Endothelial cell of umbilical vein (primary cell): Measurements from ENCODE around the gene CSNK1G1. TPM values are rescaled to one million over a fixed set of nuclear protein-coding genes. Genes with fewer than 3 reads are reported as not detected.

Experiments
- BruUV-seq: library from RNA; stranded (reverse); fragments of 400-500 nt; replicated peaks from 2 replicates; lab custom pipeline; 2021; lab: Mats Ljungman, UMichigan
- CTCF ChIA-PET: fragments of 300-600, 350-600 bp; sonication (Branson Sonifier 250); formaldehyde crosslinking; loops from one replicate; lab custom pipeline; 2021; ENCODE audit warnings: antibody characterized with exemption, inconsistent platforms; lab: Charles Lee
- POLR2A ChIA-PET: fragments of 300-600, 350-600 bp; sonication (Branson Sonifier 250); formaldehyde crosslinking; loops from one replicate; lab custom pipeline; 2021; ENCODE audit warnings: antibody characterized with exemption, inconsistent platforms; lab: Charles Lee
- DNase-seq: peaks from one replicate; pipeline ENCODE4 v3.0.0-alpha.2; 2011; ENCODE audit warnings: low read depth, low spot score
- FAIRE-seq: peaks from 2 replicates; lab custom pipeline; 2011; peaks lifted over from hg19 to GRCh38; lab: Jason Lieb, UNC
- H2AFZ ChIP-seq: 2 replicates; pipeline ENCODE4 v1.6.0; 2012; ENCODE audit warnings: low read depth, low read length, control low read depth, inconsistent platforms
- H3K27ac ChIP-seq: 2 replicates; pipeline ENCODE4 v1.5.1; 2011; ENCODE audit warnings: low read depth, mild to moderate bottlenecking, control low read depth, low read length, moderate library complexity; ENCODE audit not compliant: insufficient read depth
- H3K27me3 ChIP-seq, 2 experiments: 2 replicates each; pipeline versions ENCODE4 v1.6.0 to v1.6.1; 2011; ENCODE audit warnings: low read length in 2 of 2, mixed read lengths in 1 of 2; ENCODE audit not compliant: control insufficient read depth in 2 of 2, insufficient read depth in 2 of 2
- H3K36me3 ChIP-seq, 2 experiments: 2 replicates in 1 of 2; 3 replicates in 1 of 2; pipeline ENCODE4 v1.5.1; 2011; ENCODE audit warnings: low read length in 2 of 2, mild to moderate bottlenecking in 1 of 2, moderate library complexity in 1 of 2; ENCODE audit not compliant: control insufficient read depth in 2 of 2, insufficient read depth in 2 of 2; ENCODE audit errors: extremely low read depth in 1 of 2
- H3K4me1 ChIP-seq: 3 replicates; pipeline ENCODE4 v1.5.1; 2011; ENCODE audit warnings: mild to moderate bottlenecking, low read length; ENCODE audit not compliant: control insufficient read depth, insufficient read depth; ENCODE audit errors: extremely low read depth
- H3K4me2 ChIP-seq: 2 replicates; pipeline ENCODE4 v1.6.1; 2011; ENCODE audit warnings: low read length, control low read depth, mixed read lengths; ENCODE audit not compliant: insufficient read depth
- H3K4me3 ChIP-seq, 3 experiments: fragments of 200-600 bp in 1 of 3; sonication (generic), shearing (Covaris generic) in 1 of 3; replicated peaks in 1 of 3; 2 replicates each; pipeline ENCODE4 v1.5.1; 2011 to 2016; ENCODE audit warnings: control low read depth in 3 of 3, low read length in 3 of 3, mild to moderate bottlenecking in 2 of 3, inconsistent platforms in 1 of 3, low read depth in 1 of 3, moderate library complexity in 1 of 3; ENCODE audit not compliant: insufficient read depth in 1 of 3
- H3K79me2 ChIP-seq: 2 replicates; pipeline ENCODE4 v1.6.0; 2012; ENCODE audit warnings: low read length, inconsistent platforms; ENCODE audit not compliant: control insufficient read depth, insufficient read depth
- H3K9ac ChIP-seq: replicated peaks from 2 replicates; pipeline ENCODE3; 2011; ENCODE audit warnings: low read length, control low read depth; ENCODE audit not compliant: insufficient read depth; ENCODE audit errors: extremely low read depth
- H3K9me1 ChIP-seq: replicated peaks from 3 replicates; pipeline ENCODE4 v1.6.0; 2011; ENCODE audit warnings: mild to moderate bottlenecking, low read length; ENCODE audit not compliant: control insufficient read depth, insufficient read depth; ENCODE audit errors: extremely low read depth
- H3K9me3 ChIP-seq: replicated peaks from 2 replicates; pipeline ENCODE4 v1.5.1; 2012; ENCODE audit warnings: low read length, inconsistent platforms; ENCODE audit not compliant: control insufficient read depth, insufficient read depth
- H4K20me1 ChIP-seq: replicated peaks from 2 replicates; pipeline ENCODE3; 2011; ENCODE audit warnings: mild to moderate bottlenecking, low read length; ENCODE audit not compliant: control insufficient read depth, insufficient read depth; ENCODE audit errors: extremely low read depth
- CTCF ChIP-seq, 2 donors: IDR thresholded peaks; 1 replicate in 1 of 2; 2 replicates in 1 of 2; pipeline ENCODE4 v1.5.1; 2011; ENCODE audit warnings: low read length in 2 of 2, mild to moderate bottlenecking in 2 of 2, moderate library complexity in 2 of 2, control low read depth in 1 of 2, inconsistent platforms in 1 of 2, low read depth in 1 of 2; ENCODE audit not compliant: insufficient read depth in 1 of 2; ENCODE audit errors: extremely low read depth in 1 of 2
- EZH2 ChIP-seq: IDR thresholded peaks from 2 replicates; pipeline ENCODE4 v1.6.1; 2012; ENCODE audit warnings: borderline replicate concordance, low read depth, mild to moderate bottlenecking, moderate library complexity, low read length, inconsistent platforms; ENCODE audit not compliant: severe bottlenecking
- FOS ChIP-seq: IDR thresholded peaks from 2 replicates; pipeline ENCODE4 v1.6.1; 2011; ENCODE audit warnings: mild to moderate bottlenecking, low read length, moderate library complexity, borderline replicate concordance; ENCODE audit not compliant: insufficient read depth
- GATA2 ChIP-seq: IDR thresholded peaks from 2 replicates; pipeline ENCODE4 v1.7.0; 2011; ENCODE audit warnings: low read depth, mild to moderate bottlenecking, moderate library complexity, mixed read lengths, low read length; ENCODE audit not compliant: insufficient read length, insufficient read depth
- JUN ChIP-seq: IDR thresholded peaks from 2 replicates; pipeline ENCODE4 v1.6.1; 2011; ENCODE audit warnings: borderline replicate concordance, low read depth; ENCODE audit not compliant: insufficient read length, insufficient read depth
- MYC ChIP-seq: IDR thresholded peaks from one replicate; pipeline ENCODE4 v1.6.1; 2011; ENCODE audit warnings: mild to moderate bottlenecking, low read depth, low read length
- POLR2A ChIP-seq: IDR thresholded peaks from 2 replicates; pipeline ENCODE4 v1.6.1; 2012; ENCODE audit warnings: low read depth, mild to moderate bottlenecking, control low read depth, low read length
- POLR2AphosphoS5 ChIP-seq: IDR thresholded peaks from 2 replicates; pipeline ENCODE4 v1.6.1; 2012; ENCODE audit warnings: low read depth, mild to moderate bottlenecking, control low read depth, low read length, moderate library complexity; ENCODE audit not compliant: insufficient read depth
- dilution Hi-C: fragments of 300-500 bp; cut with MboI; formaldehyde crosslinking; loops from one replicate; pipeline ENCODE4 v1.15.0; 2019; ENCODE audit warnings: low sequenced_read_pairs; ENCODE audit not compliant: extremely low pct_ligation_motif_present
- intact Hi-C: fragments of 100-400 bp; cut with micrococcal nuclease; formaldehyde crosslinking; loops from one replicate; pipeline ENCODE4 v1.10.0; 2022
- polyA plus RNA-seq, 4 experiments: library from polyadenylated mRNA; depleted of rRNA in 3 of 4; stranded (reverse) in 3 of 4; unstranded in 1 of 4; fragments of >200 nt; gene quantifications; 2 replicates each; pipeline versions ENCODE4 v1.2.1 to v1.2.3, GENCODE V29; 2011 to 2012; ENCODE audit warnings: missing spikeins in 1 of 4
- total RNA-seq: library from RNA; stranded (reverse); gene quantifications from 2 replicates; pipeline ENCODE4 v1.2.3, GENCODE V29; 2021
- TF ChIP-seq, protein P1 (sequence below): IDR thresholded peaks from 2 replicates; pipeline ENCODE4 v1.6.1; 2011; ENCODE audit not compliant: insufficient read depth, insufficient read length

CSNK1G1 gene
- total and polyA plus RNA-seq, 2 donors (not counting 3 experiments of a cell fraction or from before 2014, with no cell fraction given): 9.0 to 31.7 TPM

- BruUV-seq: no TSS peak
- Histone ChIP-seq H3K27me3 (no peaks in the 10 kb centered on the region), H3K4me1 (no peaks in the 10 kb centered on the region), H3K79me2 (peaks cover 6% of the 10 kb centered on the region), H3K9me3 (no peaks in the 10 kb centered on the region), H3K36me3 (no peaks in the 10 kb centered on the region), H3K27ac (no peak overlapping the region), H3K9ac (no peak overlapping the region), H3K4me2 (no peak overlapping the region), H3K9me1 (no peaks in the 10 kb centered on the region), H2AFZ (no peak overlapping the region), H4K20me1 (peaks cover 6% of the 10 kb centered on the region), H3K4me3 (no peak overlapping the region)
- ChIA-PET CTCF (no interaction called here), POLR2A (no interaction called here)
- dilution Hi-C loops (no loop called here), intact Hi-C loops (no loop called here)
- DNase-seq (no peak), FAIRE-seq (no peak)
- TF ChIP-seq POLR2AphosphoS5: no peak
- no peak for TF ChIP-seq MYC
- TF ChIP-seq, protein P1, sequence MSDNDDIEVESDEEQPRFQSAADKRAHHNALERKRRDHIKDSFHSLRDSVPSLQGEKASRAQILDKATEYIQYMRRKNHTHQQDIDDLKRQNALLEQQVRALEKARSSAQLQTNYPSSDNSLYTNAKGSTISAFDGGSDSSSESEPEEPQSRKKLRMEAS: no peak
- TF ChIP-seq FOS: no peak
- TF ChIP-seq GATA2: no peak
- TF ChIP-seq EZH2: no peak
- TF ChIP-seq JUN: no peak
- no peak for TF ChIP-seq CTCF (IDR thresholded peaks at IDR 0.05; ENCODE audit: extremely low read depth in 1 of 2, insufficient read depth in 1 of 2, low read depth in 1 of 2, low read length in 2 of 2)
- no peak for TF ChIP-seq POLR2A
Observed at GRCh38 chr15:64275934-64276333, 80.0 kb downstream of the CSNK1G1 start.
